Endodermal cell (in vitro differentiated cells): ENCODE measurements around the gene MAPK7. TPM values are rescaled to one million over a fixed set of nuclear protein-coding genes. Genes with fewer than 3 reads are reported as not detected.
A peak's percentile ranks its signal among the peaks of the same experiment; 100 is the strongest.

ENCODE experiments used
- DNase-seq: peaks from one replicate; pipeline ENCODE4 v3.0.0-alpha.2; 2017
- H3K27ac ChIP-seq: 2 replicates; pipeline ENCODE4 v1.5.1; 2013; ENCODE audit warnings: mild to moderate bottlenecking, low read depth, low read length, moderate library complexity
- H3K27me3 ChIP-seq: 2 replicates; pipeline ENCODE4 v1.6.1; 2013; ENCODE audit warnings: mild to moderate bottlenecking, low read length, moderate library complexity; ENCODE audit not compliant: insufficient read depth, control insufficient read depth, poor library complexity, severe bottlenecking
- H3K36me3 ChIP-seq: 2 replicates; pipeline ENCODE4 v1.7.0; 2013; ENCODE audit warnings: mild to moderate bottlenecking, low read length, moderate library complexity; ENCODE audit not compliant: control insufficient read depth, insufficient read depth
- H3K4me1 ChIP-seq: one replicate; pipeline ENCODE4 v1.7.0; 2013; ENCODE audit warnings: low read length; ENCODE audit not compliant: control insufficient read depth, insufficient read depth
- H3K4me3 ChIP-seq: 2 replicates; pipeline ENCODE4 v1.5.1; 2013; ENCODE audit warnings: mild to moderate bottlenecking, low read length, moderate library complexity
- H3K9ac ChIP-seq: 2 replicates; pipeline ENCODE4 v1.6.1; 2013; ENCODE audit warnings: mild to moderate bottlenecking, low read length, moderate library complexity; ENCODE audit not compliant: poor library complexity, severe bottlenecking; ENCODE audit errors: extremely low read depth
- H3K9me3 ChIP-seq: 2 replicates; pipeline ENCODE4 v1.6.1; 2013; ENCODE audit warnings: mild to moderate bottlenecking, low read length, moderate library complexity; ENCODE audit not compliant: control insufficient read depth
- H3K27ac Mint-ChIP-seq: 2 replicates; pipeline ENCODE4 v1.8.0; 2020; ENCODE audit warnings: mixed read lengths
- H3K27me3 Mint-ChIP-seq: 2 replicates; pipeline ENCODE4 v1.8.0; 2021; ENCODE audit warnings: mild to moderate bottlenecking, mixed read lengths; ENCODE audit not compliant: insufficient read depth
- H3K36me3 Mint-ChIP-seq: 2 replicates; pipeline ENCODE4 v1.8.0; 2020; ENCODE audit warnings: low read depth, mixed read lengths
- H3K4me1 Mint-ChIP-seq: 2 replicates; pipeline ENCODE4 v1.8.0; 2020; ENCODE audit warnings: mixed read lengths
- H3K4me3 Mint-ChIP-seq: 2 replicates; pipeline ENCODE4 v1.8.0; 2020; ENCODE audit warnings: mild to moderate bottlenecking, moderate library complexity, mixed read lengths
- H3K9me3 Mint-ChIP-seq: 2 replicates; pipeline ENCODE4 v1.8.0; 2020; ENCODE audit warnings: mild to moderate bottlenecking, mixed read lengths
- WGBS, 2 experiments: methylation state at CpG; one replicate each; pipeline versions ENCODE4 v1.1.5 to v1.1.7; 2013; ENCODE audit warnings: missing lambda C conversion rate in 2 of 2, mixed read lengths in 1 of 2; ENCODE audit not compliant: insufficient coverage in 1 of 2, insufficient read length in 1 of 2; 5-methylcytosine and 5-hydroxymethylcytosine counted together
- total RNA-seq, 2 donors: library from RNA; stranded (reverse); fragmentation: NEBNext Ultra II Directional in 1 of 2; extraction: Animal tissue kit (Norgen Biotek cat#: 25700) in 1 of 2; gene quantifications; 2 replicates in 1 of 2; 3 replicates in 1 of 2; pipeline ENCODE4 v1.2.1, GENCODE V29; 2021
- TF ChIP-seq, protein P1 (sequence below): fragments of 200-600 bp; sonication (generic); conservative IDR thresholded peaks from 2 replicates; pipeline ENCODE4 v1.5.0; 2021; ENCODE audit warnings: antibody characterized with exemption, mild to moderate bottlenecking

The MAPK7 gene
- total RNA-seq, 2 donors from 2014 or later: 33.3 to 53.4 TPM

DNA sequence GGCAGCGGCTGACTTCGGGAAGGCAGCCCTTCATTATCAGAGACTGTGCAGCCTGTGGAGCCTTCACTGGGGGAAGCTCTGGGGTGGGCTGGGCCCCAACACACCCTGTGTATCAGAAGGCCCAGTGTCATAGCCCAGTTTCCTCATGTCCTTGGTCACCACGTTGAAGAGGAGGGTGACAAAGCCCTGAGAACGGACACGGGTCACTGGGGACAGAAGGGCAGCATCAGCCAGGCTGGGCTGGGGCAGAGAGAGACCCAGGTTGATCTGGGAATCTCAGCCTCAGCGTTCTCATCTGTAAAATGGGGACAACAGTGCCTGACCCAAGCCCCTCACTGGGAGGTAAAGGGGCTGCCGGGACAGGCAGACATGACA is 35.1 kb upstream of the MAPK7 start:
- H3K27ac Mint-ChIP-seq: no peak overlapping the region
- no peaks in the 10 kb centered on the region for H3K27me3 Mint-ChIP-seq
- no peaks in the 10 kb centered on the region for H3K27me3 ChIP-seq
- H3K4me3 ChIP-seq: no peak overlapping the region
- H3K9me3 Mint-ChIP-seq: no peaks in the 10 kb centered on the region
- DNase-seq: peak; percentile 44
- H3K36me3 Mint-ChIP-seq: peaks cover 11% of the 10 kb centered on the region
- no peaks in the 10 kb centered on the region for H3K9me3 ChIP-seq
- H3K9ac ChIP-seq: no peak overlapping the region
- H3K4me1 Mint-ChIP-seq: peaks cover 6% of the 10 kb centered on the region
- WGBS, 2 experiments: 89 to 93% methylated on average over 7 of the region's 7 CpGs
- no peaks in the 10 kb centered on the region for H3K4me1 ChIP-seq
- H3K4me3 Mint-ChIP-seq: no peak overlapping the region
- TF ChIP-seq, protein P1, sequence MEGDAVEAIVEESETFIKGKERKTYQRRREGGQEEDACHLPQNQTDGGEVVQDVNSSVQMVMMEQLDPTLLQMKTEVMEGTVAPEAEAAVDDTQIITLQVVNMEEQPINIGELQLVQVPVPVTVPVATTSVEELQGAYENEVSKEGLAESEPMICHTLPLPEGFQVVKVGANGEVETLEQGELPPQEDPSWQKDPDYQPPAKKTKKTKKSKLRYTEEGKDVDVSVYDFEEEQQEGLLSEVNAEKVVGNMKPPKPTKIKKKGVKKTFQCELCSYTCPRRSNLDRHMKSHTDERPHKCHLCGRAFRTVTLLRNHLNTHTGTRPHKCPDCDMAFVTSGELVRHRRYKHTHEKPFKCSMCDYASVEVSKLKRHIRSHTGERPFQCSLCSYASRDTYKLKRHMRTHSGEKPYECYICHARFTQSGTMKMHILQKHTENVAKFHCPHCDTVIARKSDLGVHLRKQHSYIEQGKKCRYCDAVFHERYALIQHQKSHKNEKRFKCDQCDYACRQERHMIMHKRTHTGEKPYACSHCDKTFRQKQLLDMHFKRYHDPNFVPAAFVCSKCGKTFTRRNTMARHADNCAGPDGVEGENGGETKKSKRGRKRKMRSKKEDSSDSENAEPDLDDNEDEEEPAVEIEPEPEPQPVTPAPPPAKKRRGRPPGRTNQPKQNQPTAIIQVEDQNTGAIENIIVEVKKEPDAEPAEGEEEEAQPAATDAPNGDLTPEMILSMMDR: no peak
- H3K27ac ChIP-seq: no peak overlapping the region
- no peaks in the 10 kb centered on the region for H3K36me3 ChIP-seq

DNA sequence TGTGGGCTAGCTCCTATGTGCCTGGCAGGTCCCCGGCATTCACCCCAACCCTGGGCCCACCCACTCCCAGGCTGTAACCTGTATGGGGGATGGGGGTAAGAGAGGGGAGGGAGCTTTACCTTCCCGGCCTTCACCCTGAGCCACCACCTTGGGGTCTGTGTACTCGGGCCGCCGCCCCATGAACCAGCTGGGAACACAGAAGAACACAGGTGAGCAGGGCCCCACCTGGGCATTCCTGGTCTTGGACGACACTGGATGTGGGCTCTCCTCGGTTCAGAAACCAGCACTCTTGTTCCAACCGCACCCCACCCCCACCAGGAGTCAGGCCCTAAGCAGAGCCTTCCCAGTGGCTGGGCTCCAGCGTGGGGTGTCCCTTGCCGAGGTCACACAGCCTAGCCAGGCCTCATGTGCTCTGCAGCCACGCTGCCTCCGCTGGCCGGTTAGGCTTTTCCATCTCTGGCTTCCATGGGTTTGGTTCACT is 34.6 kb upstream of the MAPK7 start:
- H3K27me3 ChIP-seq: no peaks in the 10 kb centered on the region
- Mint-ChIP-seq H3K27me3 (no peaks in the 10 kb centered on the region), H3K27ac (no peak overlapping the region), H3K36me3 (peaks cover 14% of the 10 kb centered on the region), H3K9me3 (no peaks in the 10 kb centered on the region), H3K4me1 (peaks cover 6% of the 10 kb centered on the region), H3K4me3 (no peak overlapping the region)
- H3K4me1 ChIP-seq: no peaks in the 10 kb centered on the region
- no peaks in the 10 kb centered on the region for H3K36me3 ChIP-seq
- peak; percentile 76 for DNase-seq
- WGBS, 2 experiments: 90 to 96% methylated on average over 4 to 13 of the region's 13 CpGs
- no peaks in the 10 kb centered on the region for H3K9me3 ChIP-seq
- TF ChIP-seq, protein P1: peak; percentile 43
- no peak overlapping the region for H3K4me3 ChIP-seq
- H3K9ac ChIP-seq: no peak overlapping the region
- H3K27ac ChIP-seq: no peak overlapping the region

DNA sequence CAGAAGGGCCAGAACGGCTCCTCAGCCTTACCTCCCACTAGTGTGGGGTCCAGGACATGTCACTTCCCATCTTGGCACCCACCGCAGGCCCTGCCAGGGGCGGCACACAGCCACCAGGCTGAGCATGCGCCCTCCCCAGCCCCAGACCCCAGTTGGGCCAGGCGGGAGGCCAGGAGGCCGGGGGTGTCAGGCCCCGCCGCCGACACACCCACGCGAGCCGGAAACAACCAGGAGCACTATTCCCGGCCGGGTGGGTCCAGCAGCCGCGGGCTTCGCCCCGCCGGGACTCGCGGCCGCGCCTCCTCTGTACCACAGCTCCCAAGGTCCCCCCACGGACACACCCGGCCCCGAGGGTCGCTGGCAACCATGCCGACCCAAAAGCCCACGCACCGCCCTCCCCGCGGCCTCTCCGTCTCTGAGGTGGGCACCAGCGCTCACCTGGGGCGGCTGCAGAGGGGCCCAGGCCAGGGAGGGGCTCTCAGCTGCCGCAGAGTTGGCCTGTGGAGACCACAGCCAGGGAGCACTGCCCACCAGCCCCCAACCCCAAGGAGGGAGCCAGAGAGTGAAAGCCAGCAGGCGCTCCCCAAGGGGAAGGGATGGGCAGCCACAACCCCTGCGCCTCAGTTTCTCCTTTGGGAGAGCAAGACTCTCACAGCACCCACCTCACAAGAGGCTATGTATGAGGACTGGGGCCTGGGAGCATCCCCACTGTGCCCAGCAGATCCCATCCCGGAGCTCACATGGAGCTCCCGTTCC is 33.8 kb upstream of the MAPK7 start:
- TF ChIP-seq, protein P1: no peak
- H3K27ac Mint-ChIP-seq: no peak overlapping the region
- no peak overlapping the region for H3K4me3 ChIP-seq
- no peaks in the 10 kb centered on the region for H3K27me3 ChIP-seq
- H3K36me3 Mint-ChIP-seq: peaks cover 14% of the 10 kb centered on the region
- no peak overlapping the region for H3K9ac ChIP-seq
- WGBS, 2 experiments: 94 to 100% methylated on average over 14 to 40 of the region's 40 CpGs
- peaks cover 6% of the 10 kb centered on the region for H3K4me1 Mint-ChIP-seq
- H3K4me1 ChIP-seq: no peaks in the 10 kb centered on the region
- no peaks in the 10 kb centered on the region for H3K9me3 ChIP-seq
- H3K36me3 ChIP-seq: no peaks in the 10 kb centered on the region
- peak; percentile 53 for DNase-seq
- H3K27ac ChIP-seq: no peak overlapping the region
- no peak overlapping the region for H3K4me3 Mint-ChIP-seq
- no peaks in the 10 kb centered on the region for H3K27me3 Mint-ChIP-seq
- no peaks in the 10 kb centered on the region for H3K9me3 Mint-ChIP-seq
